ENCODE data around the gene FLYWCH2.
A peak's percentile ranks its signal among the peaks of the same experiment; 100 is the strongest.

FLYWCH2 gene

DNA sequence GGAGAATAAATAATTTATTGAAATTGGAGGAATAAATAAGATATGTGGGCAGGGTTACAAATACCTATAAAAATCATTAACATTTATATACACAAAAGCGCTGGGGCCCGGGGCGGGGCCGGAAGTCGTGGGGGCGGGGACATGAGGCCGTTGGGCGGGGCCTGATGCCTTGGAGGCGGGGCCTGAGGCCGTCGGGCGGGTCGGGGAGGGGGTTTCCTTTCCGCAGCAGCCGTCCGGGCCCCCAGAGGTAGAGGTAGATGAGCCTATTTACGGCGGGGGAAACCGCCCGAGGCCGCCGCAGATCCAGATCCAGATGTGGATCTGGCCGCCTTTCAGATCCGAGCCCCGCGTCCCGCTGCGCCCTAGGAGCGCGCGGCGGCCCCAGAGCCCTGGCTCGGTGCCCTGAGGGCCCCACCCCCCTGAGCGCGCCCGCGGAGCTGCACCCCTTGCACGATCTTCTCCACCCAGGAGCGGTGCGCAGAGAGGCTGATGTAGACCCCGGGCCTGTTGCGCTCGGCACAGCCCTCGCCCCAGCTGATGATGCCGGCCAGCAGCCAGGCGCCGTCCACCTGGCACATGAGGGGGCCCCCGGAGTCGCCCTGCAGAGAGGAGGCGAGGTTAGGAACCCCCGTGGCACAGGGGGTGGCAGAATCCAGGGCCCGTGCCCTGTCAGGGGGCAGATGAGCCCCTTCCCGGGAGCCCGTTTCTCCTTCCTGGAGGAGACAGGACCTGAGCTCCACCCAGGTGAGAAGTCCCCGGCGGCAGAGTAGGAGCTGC is 30.1 kb upstream of the FLYWCH2 start:
- no peak for DNase-seq (ENCODE audit: low read depth, low spot score)
- H3K4me3 ChIP-seq (ENCODE audit: low read length), result no peak overlapping the region

DNA sequence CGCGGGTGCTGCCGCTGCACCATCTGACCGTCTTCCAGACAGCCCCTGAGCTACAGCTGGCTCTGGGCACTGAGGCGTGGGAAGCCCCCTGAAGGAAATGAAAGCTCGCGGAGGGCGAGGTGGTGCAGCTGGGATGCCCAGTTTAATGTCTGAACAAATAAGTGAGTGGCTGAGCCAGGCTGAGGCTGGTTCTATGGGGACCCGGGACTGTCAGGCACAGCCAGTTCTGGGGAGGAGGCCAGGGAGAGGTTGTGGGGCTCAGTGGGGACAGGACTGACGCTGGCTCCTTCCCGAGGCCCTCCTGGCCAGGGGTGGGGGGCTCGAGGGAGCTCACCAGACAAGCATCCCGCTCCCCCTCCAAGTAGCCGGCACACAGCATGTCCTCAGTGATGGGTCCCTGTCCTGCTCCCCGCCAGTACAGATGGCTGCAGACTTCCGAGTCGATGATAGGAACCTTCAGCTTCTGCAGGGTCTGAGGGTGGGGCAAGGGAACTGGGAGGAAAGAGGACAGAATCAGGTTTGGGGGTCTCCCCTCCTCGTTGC is 29.4 kb upstream of the FLYWCH2 start:
- no peak overlapping the region for H3K4me3 ChIP-seq (ENCODE audit: low read length)
- DNase-seq (ENCODE audit: low read depth, low spot score), result no peak

DNA sequence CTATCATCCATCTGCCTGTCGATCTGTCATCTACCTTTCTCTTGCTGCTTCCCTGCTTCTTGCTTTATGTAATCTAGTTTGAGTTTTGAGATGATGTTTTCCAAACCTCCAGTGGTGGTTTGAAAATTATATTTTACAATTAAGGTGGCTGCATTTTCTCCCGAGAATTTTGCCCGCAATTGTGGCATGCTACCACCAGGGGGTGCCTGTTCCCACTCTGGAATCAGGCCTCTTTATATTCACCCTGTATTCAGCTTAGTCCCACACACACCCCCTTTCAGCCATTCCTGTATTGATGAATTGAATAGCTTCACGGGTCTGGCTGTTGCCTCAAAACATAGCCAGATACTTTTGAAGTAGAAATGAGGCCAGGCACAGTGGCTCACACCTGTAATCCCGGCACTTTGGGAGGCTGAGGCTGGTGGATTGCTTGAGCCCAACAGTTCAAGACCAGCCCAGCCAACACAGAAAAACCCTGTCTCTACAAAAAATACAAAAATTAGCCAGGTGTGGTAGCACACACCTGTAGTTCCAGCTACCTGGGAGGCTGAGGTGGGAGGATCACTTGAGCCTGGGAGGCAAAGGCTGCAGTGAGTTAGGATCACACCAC is 28.2 kb upstream of the FLYWCH2 start:
- no peak overlapping the region for H3K4me3 ChIP-seq (ENCODE audit: low read length)
- DNase-seq (ENCODE audit: low read depth, low spot score), result no peak

DNA sequence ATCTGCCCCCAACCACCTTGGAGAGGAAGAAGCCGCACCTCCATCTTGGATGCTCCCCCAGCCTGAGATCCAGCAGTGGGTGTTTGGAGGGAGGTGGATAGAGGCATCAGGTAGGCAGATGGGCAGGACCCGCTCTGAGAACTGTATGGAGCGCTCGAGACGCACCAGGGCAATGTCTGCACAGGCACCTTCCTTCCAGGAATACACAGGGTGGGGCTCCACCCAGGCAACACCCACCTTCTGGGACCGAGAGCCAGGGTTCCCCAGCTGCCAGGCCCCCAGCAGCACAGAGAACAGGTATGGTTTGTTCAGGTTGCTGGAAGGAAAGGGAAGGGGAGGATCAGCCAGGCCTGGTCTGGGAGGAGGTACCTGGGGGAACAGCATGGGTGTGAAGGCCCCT is 27.5 kb upstream of the FLYWCH2 start:
- no peak for DNase-seq (ENCODE audit: low read depth, low spot score)
- no peak overlapping the region for H3K4me3 ChIP-seq (ENCODE audit: low read length)

DNA sequence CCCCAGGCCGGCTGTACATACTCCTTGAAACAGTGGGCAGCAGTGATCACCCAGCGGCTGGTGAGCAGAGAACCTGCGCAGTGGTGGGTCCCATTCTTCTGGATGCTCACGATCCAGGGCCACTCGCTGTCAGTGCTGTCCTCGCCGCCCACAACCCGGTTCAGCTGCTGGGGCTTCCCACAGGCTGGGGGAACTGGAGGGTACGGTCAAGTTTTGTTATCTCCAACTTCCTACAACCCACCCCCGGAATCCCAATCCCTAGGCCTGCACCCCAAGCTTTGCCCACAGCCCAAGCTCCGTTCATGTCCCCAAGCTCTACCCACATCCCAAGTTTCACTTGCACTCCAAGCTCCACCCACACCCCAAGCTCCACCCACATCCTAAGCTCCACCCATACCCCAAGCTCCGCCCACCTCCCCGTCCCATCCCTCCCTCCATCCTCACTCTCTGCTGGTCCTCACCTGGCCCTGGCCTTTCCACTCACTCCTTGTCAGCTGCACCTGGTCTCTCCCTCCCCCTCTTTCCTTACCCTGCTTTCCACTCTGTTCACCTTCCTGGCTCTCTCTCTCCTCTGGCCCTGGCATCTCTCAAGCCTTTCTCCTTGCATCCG is 26.8 kb upstream of the FLYWCH2 start:
- no peak for DNase-seq (ENCODE audit: low read depth, low spot score)
- H3K4me3 ChIP-seq (ENCODE audit: low read length), result no peak overlapping the region

DNA sequence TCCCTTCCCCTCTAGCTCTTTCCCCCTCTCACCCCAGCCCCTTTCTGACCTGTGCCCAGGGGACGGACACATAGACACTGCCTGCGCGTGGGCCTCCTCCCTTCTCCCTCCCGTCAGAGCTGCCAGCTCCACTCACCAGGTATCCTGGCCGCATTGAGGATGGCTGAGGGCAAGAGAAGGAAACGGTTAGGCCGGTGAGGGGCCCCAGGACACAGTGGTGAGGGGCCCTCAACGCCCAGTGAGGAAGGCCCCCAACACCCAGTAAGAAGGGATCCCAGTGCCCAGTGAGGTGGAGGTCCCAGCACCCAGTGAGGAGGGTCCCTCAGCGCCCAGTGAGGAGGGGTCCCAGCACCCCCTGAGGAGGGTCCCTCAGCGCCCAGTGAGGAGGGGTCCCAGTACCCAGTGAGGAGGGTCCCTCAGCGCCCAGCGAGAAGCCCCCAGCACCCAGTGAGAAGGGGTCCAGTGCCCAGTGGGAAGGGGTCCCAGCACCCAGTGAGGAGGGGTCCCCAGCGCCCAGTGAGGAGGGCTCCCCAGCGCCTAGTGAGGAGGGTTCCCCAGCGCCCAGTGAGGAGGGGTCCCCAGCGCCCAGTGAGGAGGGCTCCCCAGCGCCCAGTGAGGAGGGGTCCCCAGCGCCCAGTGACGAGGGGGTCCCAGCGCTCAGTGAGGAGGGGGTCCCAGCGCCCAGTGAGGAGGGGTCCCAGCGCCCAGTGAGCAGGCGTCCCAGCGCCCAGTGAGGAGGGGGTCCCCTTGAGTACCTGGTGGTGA is 26.1 kb upstream of the FLYWCH2 start:
- no peak for DNase-seq (ENCODE audit: low read depth, low spot score)
- H3K4me3 ChIP-seq (ENCODE audit: low read length), result no peak overlapping the region

DNA sequence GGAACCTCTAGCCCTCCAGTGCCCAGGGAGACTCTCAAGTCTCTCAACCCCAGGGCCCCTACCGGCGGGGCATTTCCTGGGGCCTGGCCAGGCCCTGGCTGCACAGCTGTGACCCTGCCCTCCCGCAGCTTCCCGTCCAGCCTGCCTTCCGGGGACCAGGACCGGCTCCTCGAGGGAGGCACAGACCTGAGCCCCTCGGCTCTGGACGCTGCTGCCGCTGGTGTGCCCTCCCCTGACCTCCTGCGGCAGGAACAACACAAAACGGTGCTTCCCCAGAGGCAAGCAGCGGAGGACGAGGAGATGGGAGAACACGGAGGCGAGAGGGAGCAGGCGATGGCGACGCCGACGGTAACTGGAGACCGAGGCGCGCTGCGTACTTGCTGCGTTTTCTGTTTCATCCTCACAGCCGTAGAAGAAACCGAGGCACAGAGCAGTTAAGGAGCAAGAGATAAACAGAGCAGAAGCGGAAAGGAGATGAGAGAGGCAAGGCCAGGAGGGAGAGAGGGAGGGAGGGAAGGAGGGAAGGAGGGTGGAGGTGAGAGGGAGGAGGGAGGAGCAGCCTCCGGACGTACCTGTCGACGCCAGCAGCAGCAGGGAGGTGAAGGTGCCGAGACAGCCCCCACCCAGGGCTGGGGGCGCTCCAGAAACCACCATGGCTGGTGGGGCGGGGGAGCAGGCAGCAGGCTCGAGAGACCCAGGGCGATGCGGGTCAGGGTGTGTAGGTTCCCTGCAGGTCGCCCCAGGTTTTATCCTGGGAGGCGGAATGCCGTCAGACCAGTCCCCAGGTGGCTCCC is 25.4 kb upstream of the FLYWCH2 start, which contains the start of gene PRSS22:
Gene PRSS22 (minus strand): TSS at position 720 of the 794 bp plus-strand sequence. CDS start 66 bp downstream, at position 654.
- no peak within 1 kb of the TSS for H3K4me3 ChIP-seq (ENCODE audit: low read length)
- DNase-seq (ENCODE audit: low read depth, low spot score), result no peak

DNA sequence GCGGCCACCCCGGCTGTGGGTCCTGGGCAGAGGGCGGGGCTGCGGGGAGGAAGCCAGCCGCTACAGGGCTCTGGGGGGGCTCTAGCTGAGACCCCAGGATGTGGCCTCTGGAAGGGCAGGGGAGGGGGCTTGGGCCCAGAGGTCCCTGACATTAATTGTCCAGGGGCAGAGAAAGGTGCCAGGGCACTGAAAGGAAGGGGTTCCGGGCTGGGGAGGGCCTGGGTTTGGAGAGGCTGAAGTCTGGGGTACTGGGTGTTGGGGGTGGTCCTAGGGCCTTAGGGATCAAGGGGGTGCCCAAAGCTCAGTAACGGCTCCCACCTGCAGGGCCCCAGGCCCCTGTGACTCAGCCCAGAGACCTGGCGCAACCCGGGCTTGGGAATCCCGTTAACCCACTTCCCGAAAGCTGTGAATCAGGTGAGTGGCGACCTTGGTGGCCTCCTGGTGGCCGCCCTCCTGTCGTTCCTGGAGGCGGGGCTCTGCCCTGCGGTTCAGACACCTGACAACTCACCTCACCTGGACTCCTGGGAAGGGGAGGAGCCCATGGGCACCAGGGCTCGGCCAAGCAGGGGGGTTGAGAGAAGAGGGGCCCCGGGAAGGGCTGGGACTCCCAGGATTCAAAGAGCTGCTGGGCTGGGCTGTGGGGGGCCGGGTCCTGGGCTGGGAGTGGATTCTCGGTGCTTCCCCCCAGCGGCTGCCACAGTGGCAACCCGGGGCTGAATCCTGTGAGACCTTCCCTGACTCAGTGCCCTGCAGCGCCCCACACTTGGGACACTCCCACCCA is 24.6 kb upstream of the FLYWCH2 start:
- DNase-seq (ENCODE audit: low read depth, low spot score), result no peak
- H3K4me3 ChIP-seq (ENCODE audit: low read length), result no peak overlapping the region

DNA sequence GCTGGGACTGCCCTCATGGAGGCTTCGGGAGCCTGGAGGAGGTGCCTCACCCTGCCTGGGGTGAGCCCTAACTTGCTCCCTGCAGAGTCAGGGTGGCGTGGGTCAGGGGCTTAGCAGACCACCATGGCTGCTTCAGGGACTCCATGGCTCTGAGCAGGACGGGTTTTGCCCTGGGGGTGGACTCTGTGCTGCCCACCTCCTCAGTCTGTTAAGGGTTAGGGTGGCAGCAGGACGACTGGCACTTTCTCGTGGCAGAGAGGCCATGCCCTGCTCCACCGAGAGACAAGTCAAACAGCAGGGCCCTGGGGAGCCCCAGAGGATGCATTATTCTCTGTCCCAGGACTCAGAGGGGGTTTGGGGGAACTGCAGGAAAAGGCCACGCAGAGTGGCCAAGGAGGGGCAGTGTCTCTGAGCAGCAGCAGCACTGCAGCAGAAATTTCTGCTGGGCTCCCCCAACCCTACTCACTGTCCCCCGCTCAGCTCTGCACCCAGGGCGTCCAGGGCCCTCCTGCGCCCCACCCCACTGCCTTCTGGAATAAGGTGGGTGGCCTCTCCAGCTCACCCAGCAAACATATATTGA is 23.2 kb upstream of the FLYWCH2 start:
- no peak for DNase-seq (ENCODE audit: low read depth, low spot score)
- no peak overlapping the region for H3K4me3 ChIP-seq (ENCODE audit: low read length)

DNA sequence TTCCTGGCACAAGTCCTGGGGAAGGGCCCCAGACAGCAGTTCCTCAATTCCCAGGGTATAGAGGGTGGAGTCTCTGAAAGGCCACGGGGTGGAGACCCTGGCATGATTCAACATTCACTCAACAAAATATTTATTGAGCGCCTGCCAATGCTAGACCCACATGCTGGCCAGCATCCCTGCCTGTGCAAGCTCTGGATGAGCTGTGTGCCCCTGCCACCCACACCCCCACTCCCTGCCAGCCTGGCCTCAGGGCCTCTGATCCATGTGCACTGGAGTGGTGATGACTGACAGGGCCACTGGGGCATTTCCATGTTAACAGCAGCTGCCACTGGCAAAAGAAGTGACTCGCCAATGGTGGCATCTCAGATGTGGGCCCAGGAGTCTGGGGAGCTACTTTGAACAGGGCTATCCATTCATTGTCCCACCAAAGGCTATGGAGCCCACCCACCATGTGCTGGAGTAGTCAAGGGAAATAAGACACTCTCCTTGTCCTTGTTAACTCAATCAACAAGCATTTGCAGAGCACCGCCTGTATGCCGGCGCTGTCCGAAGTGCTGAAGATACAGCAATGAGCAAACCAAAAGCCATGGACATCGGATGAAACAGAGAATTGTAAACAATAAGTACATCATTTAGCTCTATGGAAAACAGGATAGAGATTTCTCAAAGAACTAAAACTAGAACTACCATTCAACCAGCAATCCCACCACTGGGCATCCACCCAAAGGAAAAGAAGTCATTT is 22.0 kb upstream of the FLYWCH2 start:
- H3K4me3 ChIP-seq (ENCODE audit: low read length), result no peak overlapping the region
- DNase-seq (ENCODE audit: low read depth, low spot score), result no peak

DNA sequence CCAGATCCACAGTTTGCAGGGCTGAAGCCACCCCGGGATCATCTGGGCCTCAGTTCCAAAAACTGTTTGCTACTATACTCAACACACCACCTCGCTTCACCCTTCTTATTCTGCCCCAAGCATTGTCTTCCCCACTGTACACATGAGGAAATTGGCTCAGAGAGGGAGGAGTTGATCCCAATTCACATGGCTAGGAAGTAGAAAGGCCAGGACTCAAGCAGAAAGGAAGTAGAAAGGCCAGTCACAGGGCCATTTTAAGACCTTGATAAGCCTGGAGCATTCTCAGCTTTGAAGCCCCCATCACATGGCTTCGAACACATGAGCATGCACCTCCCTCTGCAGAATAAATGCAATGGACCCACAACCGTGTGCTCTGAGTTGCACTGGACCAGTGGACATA is 17.4 kb upstream of the FLYWCH2 start:
- H3K4me3 ChIP-seq (ENCODE audit: low read length), result no peak overlapping the region
- no peak for DNase-seq (ENCODE audit: low read depth, low spot score)

DNA sequence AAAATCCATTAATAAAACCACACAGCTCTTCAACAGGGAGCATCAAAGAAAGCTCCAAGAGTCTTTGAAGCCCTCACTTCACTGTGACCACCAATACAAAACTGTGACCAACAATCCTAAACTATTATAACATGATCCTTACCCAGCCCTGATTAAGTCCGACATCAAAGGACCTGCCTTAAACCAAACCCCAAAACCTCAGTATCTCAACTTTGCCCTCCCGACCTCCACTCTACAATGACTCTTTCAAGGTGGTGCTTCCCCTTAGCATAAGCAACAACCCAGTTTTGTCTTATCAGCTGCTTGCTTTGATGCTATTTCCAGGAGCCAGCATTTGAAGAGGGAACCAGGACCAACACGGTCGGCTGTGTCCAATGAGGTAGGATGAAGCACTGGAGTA is 16.6 kb upstream of the FLYWCH2 start:
- H3K4me3 ChIP-seq (ENCODE audit: low read length), result no peak overlapping the region
- peak; percentile 16 for DNase-seq (ENCODE audit: low read depth, low spot score)

DNA sequence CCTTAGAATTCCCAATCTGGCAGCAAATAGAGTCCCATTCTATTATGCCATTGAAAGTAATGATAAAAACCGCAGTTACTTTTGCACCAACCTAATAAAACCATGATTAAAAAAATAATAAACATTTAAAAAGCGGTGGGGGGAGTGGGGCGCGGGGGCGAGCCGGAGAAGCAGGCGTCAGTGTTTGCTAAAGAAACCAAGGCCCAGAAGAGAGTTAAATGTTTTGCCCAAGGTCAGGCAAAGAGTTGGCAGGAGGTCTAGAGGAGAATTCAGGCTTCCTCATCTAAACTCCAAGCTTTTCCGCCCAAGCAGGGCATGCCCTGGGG is 15.4 kb upstream of the FLYWCH2 start:
- DNase-seq (ENCODE audit: low read depth, low spot score), result no peak
- H3K4me3 ChIP-seq (ENCODE audit: low read length), result peak overlapping the region; percentile 67

DNA sequence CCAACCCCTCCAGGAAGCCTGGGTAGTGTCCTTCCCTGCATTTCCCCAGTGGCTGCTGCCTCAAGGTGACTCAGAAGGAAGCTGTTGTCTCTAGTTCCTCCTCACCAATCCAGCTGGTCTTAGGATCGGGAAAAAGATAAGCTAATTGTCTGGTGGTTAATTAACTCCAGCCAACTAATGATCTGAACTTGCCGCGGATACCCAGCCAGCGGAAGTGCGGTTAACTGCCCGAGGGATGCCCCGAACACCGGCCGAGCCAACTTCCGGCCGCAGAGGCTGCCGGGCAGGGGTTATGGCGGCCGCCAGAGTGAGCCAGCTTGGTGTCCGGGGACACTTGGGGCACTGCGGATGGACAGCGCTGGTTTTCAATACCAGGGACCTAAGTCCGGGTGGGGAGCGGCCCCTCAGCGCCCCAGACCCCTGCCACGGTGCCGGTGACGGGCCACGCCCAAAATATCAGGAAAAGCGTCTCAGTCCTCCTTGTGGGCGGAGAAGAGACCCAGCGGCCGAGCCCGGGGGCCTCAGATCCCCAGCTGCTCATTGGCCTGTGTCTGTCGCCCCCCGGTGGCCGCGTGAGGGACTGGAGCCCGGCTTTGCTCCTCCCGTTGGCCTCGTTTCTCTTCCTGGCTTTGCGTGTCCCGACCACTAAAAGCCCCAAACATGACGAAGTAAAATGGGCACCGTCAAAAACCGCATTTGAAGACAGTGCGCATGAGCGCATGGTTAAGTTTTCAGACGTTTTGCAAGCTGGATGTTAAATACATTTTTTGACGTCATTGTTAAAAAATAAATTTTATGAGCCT is 14.8 kb upstream of the FLYWCH2 start:
- peak; percentile 90 for DNase-seq (ENCODE audit: low read depth, low spot score)
- H3K4me3 ChIP-seq (ENCODE audit: low read length), result peak overlapping the region; percentile 67

DNA sequence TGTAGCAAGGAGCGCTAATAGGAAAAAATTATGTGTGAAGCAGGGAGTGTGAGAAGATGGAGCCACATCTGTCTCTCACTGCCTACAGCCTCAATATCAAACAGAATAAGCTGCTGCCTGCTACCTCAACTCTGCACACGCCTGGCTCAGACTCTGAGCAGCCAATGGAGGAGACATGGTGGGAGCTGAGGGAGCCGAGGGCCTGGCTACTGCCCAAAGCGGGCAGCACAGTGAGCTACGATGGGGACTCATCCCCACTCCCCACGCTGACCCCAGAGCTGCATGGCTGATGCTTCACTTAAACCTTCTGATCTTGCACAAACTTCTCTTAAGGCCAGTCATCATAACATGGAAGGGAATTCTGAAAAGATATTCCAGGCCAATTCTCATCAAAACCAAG is 11.1 kb upstream of the FLYWCH2 start:
- no peak for DNase-seq (ENCODE audit: low read depth, low spot score)
- H3K4me3 ChIP-seq (ENCODE audit: low read length), result no peak overlapping the region
